ENCODE data around the gene EBLN2. TPM values are rescaled to one million over a fixed set of nuclear protein-coding genes. Genes with fewer than 3 reads are reported as not detected.

Gene EBLN2
- 10 to 100 TPM in 1 of 4 donors, 1 to 10 TPM in 3; 6.3 to 11.2 (median 8.2) TPM for total RNA-seq

DNA sequence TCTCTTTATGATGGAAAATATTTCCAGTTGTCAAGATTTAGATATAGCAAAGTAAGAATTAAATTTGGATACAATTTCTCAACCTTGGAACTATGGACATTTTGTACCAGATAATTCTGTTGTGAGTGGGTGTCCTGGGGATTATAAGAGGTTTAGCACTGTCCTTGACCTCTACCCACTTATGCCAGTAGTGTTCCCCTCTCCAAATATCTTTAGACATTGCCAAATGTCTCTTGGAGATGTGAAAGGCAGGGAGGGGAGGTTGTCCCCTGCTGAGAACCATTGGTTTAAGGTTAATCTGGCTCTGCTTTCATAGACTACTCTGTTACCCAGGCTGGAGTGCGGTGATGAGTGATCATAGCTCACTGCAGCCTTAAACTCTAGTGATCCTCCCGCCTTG is at the start of gene EBLN2:
TSS of gene EBLN2 (plus strand) at position 244 of the 400 bp plus-strand sequence. CDS start 423 bp downstream, outside the sequence.
- DNase-seq (ENCODE audit: low spot score): no peak
- TF ChIP-seq, protein P1, sequence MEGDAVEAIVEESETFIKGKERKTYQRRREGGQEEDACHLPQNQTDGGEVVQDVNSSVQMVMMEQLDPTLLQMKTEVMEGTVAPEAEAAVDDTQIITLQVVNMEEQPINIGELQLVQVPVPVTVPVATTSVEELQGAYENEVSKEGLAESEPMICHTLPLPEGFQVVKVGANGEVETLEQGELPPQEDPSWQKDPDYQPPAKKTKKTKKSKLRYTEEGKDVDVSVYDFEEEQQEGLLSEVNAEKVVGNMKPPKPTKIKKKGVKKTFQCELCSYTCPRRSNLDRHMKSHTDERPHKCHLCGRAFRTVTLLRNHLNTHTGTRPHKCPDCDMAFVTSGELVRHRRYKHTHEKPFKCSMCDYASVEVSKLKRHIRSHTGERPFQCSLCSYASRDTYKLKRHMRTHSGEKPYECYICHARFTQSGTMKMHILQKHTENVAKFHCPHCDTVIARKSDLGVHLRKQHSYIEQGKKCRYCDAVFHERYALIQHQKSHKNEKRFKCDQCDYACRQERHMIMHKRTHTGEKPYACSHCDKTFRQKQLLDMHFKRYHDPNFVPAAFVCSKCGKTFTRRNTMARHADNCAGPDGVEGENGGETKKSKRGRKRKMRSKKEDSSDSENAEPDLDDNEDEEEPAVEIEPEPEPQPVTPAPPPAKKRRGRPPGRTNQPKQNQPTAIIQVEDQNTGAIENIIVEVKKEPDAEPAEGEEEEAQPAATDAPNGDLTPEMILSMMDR (IDR thresholded peaks at IDR 0.05): no peak
- ATAC-seq (ENCODE audit: low FRiP score): no peak

- DNase-seq (ENCODE audit: low spot score) (no peak), ATAC-seq (ENCODE audit: low FRiP score) (no peak)
- TF ChIP-seq, protein P1 (IDR thresholded peaks at IDR 0.05): no peak
Observed at GRCh38 chr3:73018298-73018697, 43.2 kb upstream of the EBLN2 start.

DNA sequence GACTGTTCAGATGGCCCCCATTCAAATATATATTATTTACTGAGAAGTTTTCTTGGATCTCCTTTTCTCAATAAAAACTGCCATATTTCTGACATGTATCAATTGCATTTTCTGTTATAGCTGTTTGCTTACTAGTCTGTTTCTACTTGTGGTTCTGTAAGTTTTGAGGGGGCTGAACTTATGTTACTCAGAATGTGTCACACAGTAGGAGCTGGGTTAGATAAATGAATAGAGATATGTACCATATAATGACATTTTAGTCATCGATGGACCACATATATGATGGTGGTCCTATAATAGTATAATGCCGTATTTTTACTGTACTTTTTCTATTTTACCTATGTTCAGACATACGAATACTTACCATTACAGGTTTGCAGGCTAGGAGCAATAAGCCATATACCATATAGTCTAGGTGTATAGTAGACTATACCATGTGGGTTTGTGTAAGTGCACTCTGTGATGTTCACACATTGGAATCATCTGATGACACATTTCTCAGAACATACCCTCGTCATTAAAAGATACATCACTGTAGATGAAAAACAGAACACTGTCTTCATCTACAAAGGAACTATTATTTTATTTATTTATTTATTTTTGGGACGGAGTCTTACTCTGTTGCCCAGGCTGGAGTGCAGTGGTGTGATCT is 42.5 kb upstream of the EBLN2 start:
- TF ChIP-seq, protein P1 (IDR thresholded peaks at IDR 0.05): no peak
- no peak for ATAC-seq (ENCODE audit: low FRiP score)
- DNase-seq (ENCODE audit: low spot score): no peak

DNA sequence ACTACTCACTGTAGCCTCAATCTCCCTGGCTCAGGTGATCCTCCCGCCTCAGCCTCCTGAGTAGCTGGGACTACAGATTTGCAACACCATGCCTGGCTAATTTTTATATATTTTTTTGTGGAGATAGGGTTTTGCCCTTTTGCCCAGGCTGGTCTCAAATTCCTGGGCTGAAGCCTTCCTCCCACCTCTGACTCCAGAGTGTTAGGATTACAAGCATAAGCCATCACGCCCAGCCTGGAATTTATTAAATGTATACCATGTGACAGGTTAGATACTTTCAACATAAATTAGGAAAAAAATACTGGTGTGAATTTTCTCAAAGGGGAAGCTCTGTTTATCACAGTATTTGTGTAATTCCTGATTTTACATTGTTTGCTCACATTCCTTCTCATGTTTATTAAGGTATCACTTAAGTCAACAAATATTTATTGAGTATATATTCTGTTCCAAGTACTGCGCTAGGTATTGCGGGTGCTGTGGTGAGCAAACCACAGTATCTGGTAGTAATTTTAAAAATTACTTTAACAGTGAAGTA is 40.1 kb upstream of the EBLN2 start:
- TF ChIP-seq, protein P1 (IDR thresholded peaks at IDR 0.05): no peak
- ATAC-seq (ENCODE audit: low FRiP score) (peak; percentile 25), DNase-seq (ENCODE audit: low spot score) (no peak)

DNA sequence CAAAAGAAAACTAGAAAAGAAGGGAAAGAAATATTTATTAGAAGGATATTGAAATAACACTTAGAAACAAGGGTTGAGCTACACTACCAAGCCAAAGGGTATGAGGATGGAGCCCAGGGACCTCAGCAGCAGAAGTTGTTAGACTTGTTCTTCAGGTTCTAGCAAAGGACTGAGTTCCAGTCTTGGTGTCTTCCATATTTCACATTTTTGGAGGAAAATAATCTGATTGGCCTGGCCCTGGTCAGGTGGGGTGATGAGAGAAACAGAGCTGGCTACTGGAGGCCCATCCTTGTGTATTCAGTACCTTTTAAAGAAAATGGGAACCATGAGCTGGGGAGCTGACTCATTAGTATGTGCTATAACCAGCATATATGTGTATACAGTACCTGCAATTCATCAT is 36.6 kb upstream of the EBLN2 start:
- DNase-seq (ENCODE audit: low spot score) (no peak), ATAC-seq (ENCODE audit: low FRiP score) (no peak)
- TF ChIP-seq, protein P1 (IDR thresholded peaks at IDR 0.05): no peak

DNA sequence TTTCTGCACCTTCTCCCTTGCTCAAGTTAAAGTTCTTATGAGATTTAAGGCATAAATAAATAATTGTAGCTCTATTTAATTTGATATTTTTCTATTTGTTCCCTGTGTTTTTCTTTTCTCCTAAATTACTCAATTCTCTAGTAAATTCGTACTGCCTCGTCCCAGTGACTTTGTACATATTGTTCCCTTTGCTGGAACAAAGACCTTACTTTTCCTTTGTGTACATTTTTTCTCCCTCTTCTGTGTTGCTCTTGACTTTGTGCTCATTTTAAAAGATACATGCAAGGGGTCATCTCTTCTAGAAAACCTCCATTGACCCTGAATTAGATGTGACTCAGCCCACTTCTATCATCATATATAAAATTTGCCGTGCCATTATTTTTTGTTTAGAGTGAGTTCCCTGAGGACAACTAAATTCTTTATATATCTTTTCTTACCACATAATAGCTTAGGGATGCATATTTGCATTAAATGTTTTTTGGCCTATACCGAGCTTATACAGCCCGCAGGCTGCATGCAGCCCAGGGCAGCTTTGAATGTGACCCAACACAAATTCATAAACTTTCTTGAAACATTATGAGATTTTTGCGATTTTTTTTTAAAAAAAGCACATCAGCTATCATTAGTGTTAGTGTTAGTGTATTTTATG is 35.2 kb upstream of the EBLN2 start:
- DNase-seq (ENCODE audit: low spot score) (no peak), ATAC-seq (ENCODE audit: low FRiP score) (no peak)
- TF ChIP-seq, protein P1 (IDR thresholded peaks at IDR 0.05): no peak

GRCh38 chr3:73026760-73027113 is 34.7 kb upstream of the EBLN2 start:
- ATAC-seq (ENCODE audit: low FRiP score) (no peak), DNase-seq (ENCODE audit: low spot score) (no peak)
- TF ChIP-seq, protein P1 (IDR thresholded peaks at IDR 0.05): no peak

Data from omental fat pad (tissue), 4 donors.